Ovary (tissue), 3 donors: ENCODE results near the gene RASAL2.

Experiments
- EP300 ChIP-seq: sonication (generic); formaldehyde crosslinking; IDR thresholded peaks from one replicate; pipeline ENCODE4 v1.6.1; 2017; ENCODE audit warnings: antibody characterized with exemption
- POLR2A ChIP-seq: fragments of 450-650 bp; IDR thresholded peaks from one replicate; pipeline ENCODE4 v1.6.1; 2017; ENCODE audit warnings: antibody characterized with exemption, mild to moderate bottlenecking, moderate library complexity
- TF ChIP-seq, protein P1 (sequence below), 3 donors: fragments of 450-650 bp in 2 of 3; fragments of 200-600 bp in 1 of 3; IDR thresholded peaks; one replicate each; pipeline versions ENCODE4 v1.5.1 to v1.8.0; 2016 to 2022; ENCODE audit warnings: antibody characterized with exemption in 3 of 3, mild to moderate bottlenecking in 1 of 3
- donor health status: DM: no; HTN: no; CAD: no.

DNA sequence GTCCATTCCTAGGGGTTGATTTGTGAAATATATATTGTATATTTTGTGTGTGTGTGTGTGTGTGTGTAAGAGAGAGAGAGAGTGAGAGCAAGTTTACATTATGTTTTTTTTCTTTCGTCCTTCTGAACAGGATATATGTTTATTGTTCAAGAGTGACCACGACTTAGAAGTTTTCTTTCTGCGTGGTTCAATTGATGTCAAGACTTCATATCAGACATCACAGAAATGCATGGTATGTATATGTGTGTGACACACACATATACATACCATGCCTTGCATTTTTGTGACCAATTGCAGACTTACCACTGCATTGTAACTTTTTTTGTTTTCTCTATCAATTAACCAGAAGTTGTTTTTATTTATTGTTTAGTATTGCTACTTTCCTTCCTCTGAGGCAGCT lies 2.5 kb downstream of the RASAL2 start:
- TF ChIP-seq, protein P1, sequence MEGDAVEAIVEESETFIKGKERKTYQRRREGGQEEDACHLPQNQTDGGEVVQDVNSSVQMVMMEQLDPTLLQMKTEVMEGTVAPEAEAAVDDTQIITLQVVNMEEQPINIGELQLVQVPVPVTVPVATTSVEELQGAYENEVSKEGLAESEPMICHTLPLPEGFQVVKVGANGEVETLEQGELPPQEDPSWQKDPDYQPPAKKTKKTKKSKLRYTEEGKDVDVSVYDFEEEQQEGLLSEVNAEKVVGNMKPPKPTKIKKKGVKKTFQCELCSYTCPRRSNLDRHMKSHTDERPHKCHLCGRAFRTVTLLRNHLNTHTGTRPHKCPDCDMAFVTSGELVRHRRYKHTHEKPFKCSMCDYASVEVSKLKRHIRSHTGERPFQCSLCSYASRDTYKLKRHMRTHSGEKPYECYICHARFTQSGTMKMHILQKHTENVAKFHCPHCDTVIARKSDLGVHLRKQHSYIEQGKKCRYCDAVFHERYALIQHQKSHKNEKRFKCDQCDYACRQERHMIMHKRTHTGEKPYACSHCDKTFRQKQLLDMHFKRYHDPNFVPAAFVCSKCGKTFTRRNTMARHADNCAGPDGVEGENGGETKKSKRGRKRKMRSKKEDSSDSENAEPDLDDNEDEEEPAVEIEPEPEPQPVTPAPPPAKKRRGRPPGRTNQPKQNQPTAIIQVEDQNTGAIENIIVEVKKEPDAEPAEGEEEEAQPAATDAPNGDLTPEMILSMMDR (IDR thresholded peaks at IDR 0.05) = no peak
- TF ChIP-seq POLR2A (no peak), EP300 (no peak)
